C4-2B (cell line): Measurements from ENCODE around the gene SLC66A3.

Experiments
- H3K27ac ChIP-seq: fragments of 450-650 bp; 2 replicates; pipeline ENCODE4 v1.5.1; 2017
- CTCF ChIP-seq: fragments of 450-650 bp; conservative IDR thresholded peaks from 2 replicates; pipeline ENCODE4 v1.5.1; 2017; ENCODE audit warnings: mild to moderate bottlenecking
- ZFX ChIP-seq: fragments of 450-650 bp; IDR thresholded peaks from 2 replicates; pipeline ENCODE4 v1.6.1; 2017

The SLC66A3 gene

DNA sequence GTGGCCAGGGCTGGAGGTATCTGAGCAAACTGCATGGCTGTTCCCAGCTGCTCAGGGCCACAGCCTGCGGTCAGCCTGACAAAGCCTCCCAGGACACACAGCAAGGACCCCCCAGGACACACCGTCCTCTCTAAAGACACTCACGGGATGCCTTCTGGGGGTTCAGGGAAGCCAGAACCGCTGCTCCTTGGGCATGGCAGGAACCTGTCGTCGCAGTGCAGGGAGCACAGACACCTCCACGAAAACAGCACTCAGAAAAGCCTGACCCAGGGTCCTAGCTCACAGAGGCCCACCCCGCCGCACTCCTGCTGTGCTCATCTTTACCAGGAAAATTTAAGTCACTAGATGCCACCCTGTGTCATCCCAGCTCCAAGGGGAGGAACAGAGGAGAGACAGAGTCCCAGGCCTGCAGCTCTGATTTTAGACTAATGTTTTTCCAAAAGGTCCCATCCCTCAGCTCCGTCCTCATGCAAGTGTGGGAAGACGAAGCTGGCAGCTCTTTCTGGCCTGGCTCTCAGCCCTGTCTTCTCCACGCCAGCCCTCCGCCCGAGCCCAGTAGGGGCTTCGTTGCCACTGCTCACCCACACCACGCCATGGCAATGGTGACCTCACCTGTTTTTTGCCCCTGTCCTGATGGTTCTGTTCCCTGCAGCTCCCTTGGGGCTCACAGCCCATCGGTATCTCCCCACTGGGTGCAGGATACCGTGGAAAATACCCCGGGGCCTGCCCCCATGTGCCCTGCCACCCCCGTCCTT lies 23.9 kb upstream of the SLC66A3 start:
- H3K27ac ChIP-seq: no peak overlapping the region
- TF ChIP-seq CTCF (no peak), ZFX (no peak)

DNA sequence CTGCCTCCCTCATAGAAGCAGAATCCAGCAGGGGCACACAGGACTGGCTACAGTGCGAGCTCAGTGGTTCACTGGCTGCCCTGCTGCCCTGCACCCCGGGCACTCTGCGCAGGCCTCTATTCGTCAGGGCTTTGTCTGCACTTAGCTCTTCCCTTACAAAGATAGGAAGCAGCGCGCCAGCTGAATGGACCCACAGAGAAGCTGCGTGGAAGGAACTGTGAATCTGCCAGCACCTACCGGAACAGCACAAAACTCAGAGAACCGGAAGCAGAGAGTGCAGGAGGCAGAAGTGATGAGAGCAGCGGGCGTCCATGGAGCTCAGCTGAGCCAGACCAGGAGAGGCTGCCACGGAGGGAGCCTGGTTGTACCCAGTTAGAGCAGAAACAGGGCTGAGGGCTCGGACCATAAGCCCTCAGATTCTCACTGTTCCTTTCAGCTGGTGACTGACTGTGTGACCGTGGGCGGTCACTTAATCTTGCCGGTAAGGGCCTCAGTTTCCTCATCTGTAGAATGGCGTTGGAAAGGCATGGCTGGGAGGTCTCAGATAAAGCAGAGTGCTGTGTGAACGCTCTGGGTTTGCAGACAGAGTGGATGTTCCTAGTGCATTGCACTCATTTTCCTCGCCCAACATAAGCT lies 23.1 kb upstream of the SLC66A3 start:
- TF ChIP-seq ZFX (no peak), CTCF (no peak)
- peak overlapping the region; percentile 13; the same call in 1 of the 2 replicates for H3K27ac ChIP-seq

DNA sequence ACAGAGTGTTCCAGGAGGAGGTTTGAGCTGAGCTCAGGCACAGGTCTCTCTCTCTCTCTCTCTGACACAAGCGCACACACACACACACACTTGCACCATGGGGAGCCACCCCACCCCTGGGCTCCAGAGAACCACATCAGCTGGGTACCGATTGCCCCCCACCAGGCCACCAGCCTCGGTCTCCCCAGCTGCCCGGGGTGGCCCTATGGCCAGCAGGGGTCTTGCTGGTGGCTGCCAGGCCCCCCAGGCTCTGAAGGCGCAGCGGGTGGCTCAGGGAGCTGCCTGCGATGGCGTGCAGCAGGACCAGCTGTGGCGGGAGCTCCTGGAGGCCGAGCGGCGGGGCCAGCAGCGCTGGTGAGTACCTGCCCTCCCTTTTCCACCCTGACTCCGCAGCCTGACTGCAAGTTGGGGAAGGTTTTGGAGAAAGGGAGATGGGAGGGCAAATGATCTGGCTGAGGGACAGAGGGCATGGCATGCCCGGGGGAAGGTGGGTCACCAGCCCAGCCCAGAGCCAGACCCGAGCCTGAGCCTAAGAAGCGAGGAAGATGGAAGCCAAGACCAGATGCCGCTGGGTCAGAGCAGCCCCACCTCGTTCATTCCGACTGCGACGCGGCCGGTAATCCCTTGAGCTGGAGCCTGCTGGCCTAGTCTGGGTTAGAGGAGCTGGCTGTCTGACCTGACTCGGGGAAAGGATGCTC lies 21.9 kb upstream of the SLC66A3 start:
- TF ChIP-seq ZFX: no peak
- TF ChIP-seq CTCF: no peak
- H3K27ac ChIP-seq: peak overlapping the region; percentile 13; the same call in 1 of the 2 replicates

- TF ChIP-seq CTCF: no peak
- TF ChIP-seq ZFX: no peak
- H3K27ac ChIP-seq: no peak overlapping the region
Measured at GRCh38 chr2:11133936-11134320, 21.3 kb upstream of the SLC66A3 start.

DNA sequence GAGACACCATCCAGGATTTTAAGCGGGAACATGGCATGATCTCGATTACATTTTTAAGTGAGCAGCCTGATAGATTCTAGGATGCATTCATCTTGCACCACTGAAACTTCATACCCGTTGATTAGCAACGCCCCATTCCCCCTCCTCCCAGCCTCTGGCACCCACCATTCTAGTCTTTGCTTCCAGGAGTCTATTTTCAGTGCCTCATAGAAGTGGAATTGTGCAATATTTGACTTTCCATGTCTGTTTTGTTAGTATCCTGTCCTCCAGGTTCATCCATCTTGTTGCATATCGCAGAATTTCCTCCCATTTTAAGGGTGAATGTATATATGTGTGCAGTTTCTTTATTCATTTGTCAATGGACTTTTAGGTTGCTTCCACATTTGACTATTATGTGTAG lies 20.9 kb upstream of the SLC66A3 start:
- TF ChIP-seq ZFX (no peak), CTCF (no peak)
- H3K27ac ChIP-seq: no peak overlapping the region

DNA sequence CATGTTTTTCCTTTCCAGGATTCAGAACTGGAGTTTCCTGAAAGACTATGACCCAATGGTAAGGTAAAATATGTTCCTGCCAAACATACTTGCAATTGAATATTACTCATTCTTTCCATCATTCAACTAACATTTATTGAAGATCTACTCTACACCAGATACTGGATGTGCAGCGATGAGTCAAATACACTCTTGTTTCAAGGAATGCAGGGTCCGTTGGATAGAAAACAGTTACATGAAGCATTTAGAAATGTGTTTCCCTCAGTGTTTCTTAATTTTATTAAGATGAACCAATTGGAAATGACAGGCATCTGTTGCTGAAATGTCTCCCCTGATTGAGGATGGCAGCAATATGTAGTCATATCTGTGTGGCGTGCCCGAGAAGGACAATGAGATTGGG lies 14.8 kb upstream of the SLC66A3 start:
- TF ChIP-seq ZFX (no peak), CTCF (no peak)
- H3K27ac ChIP-seq: no peak overlapping the region

GRCh38 chr2:11141319-11141718 lies 13.9 kb upstream of the SLC66A3 start:
- H3K27ac ChIP-seq: no peak overlapping the region
- TF ChIP-seq ZFX (no peak), CTCF (no peak)
